Adrenal gland (tissue), 5 donors: ENCODE measurements around the gene IGSF3.

Experiments
- CTCF ChIP-seq, 6 experiments: fragments of 450-650 bp in 4 of 6; fragments of 200-600 bp in 2 of 6; sonication (generic) in 1 of 6; IDR thresholded peaks; 1 replicate in 5 of 6; 2 replicates in 1 of 6; pipeline versions ENCODE4 v1.5.1 to v1.8.0; 2016 to 2021; ENCODE audit warnings: antibody characterized with exemption in 6 of 6, mild to moderate bottlenecking in 2 of 6, moderate library complexity in 1 of 6
- POLR2A ChIP-seq, 2 donors: fragments of 450-650 bp; IDR thresholded peaks; one replicate each; pipeline ENCODE4 v1.6.1; 2017; ENCODE audit warnings: antibody characterized with exemption in 2 of 2, mild to moderate bottlenecking in 2 of 2, moderate library complexity in 1 of 2
- donor health status: DM: no; HTN: no; CAD: no.

GRCh38 chr1:116682641-116683221 lies 15.2 kb upstream of the IGSF3 start:
- no peak for TF ChIP-seq CTCF (IDR thresholded peaks at IDR 0.05)
- no peak for TF ChIP-seq POLR2A (IDR thresholded peaks at IDR 0.05)
